Testis (tissue), 2 donors: Measurements from ENCODE around the gene HJV.

Experiments
- POLR2A ChIP-seq: fragments of 450-650 bp; IDR thresholded peaks from one replicate; pipeline ENCODE4 v1.6.1; 2017; ENCODE audit warnings: antibody characterized with exemption, mild to moderate bottlenecking, moderate library complexity
- TF ChIP-seq, protein P1 (sequence below), 3 experiments: fragments of 450-650 bp in 2 of 3; fragments of 200-600 bp in 1 of 3; sonication (generic) in 1 of 3; IDR thresholded peaks; one replicate each; pipeline ENCODE4 v1.5.1; 2016 to 2019; ENCODE audit warnings: antibody characterized with exemption in 3 of 3, mild to moderate bottlenecking in 2 of 3, moderate library complexity in 1 of 3

DNA sequence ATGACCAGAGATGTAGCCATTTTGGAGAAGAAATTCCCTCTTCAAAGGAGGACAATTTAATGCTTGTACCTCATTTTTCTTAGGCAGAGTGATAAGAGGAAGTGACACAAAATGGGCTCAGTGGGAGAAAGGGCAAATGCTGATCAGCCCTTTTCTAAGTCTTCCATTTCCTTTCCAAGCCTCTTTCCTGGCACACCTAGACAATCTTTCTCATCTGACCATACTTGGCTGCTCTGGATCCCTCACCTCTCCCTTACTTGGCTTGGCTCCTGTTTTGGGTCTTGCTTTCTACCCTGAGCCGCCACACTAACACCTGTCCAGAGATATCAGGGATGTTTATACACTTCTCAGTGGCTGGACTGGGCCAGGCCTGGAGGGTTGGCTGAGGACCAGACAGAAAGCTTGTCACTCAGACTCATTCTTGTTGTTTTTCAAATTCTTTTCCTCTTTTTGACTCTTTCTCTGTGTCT lies 38.3 kb downstream of the HJV start:
- TF ChIP-seq POLR2A = no peak
- TF ChIP-seq, protein P1, sequence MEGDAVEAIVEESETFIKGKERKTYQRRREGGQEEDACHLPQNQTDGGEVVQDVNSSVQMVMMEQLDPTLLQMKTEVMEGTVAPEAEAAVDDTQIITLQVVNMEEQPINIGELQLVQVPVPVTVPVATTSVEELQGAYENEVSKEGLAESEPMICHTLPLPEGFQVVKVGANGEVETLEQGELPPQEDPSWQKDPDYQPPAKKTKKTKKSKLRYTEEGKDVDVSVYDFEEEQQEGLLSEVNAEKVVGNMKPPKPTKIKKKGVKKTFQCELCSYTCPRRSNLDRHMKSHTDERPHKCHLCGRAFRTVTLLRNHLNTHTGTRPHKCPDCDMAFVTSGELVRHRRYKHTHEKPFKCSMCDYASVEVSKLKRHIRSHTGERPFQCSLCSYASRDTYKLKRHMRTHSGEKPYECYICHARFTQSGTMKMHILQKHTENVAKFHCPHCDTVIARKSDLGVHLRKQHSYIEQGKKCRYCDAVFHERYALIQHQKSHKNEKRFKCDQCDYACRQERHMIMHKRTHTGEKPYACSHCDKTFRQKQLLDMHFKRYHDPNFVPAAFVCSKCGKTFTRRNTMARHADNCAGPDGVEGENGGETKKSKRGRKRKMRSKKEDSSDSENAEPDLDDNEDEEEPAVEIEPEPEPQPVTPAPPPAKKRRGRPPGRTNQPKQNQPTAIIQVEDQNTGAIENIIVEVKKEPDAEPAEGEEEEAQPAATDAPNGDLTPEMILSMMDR (IDR thresholded peaks at IDR 0.05) = no peak
